Stimulated activated CD4-positive, alpha-beta T cell treated with anti-CD3 and anti-CD28 coated beads, Interleukin-1b, Interleukin-23, amount 100 ng/mL, for 48 hours (primary cell): Measurements from ENCODE around the gene ARHGAP12.
"Not testable (repeated sequence)": the region's sequence is repeated elsewhere in the genome, so short reads cannot be mapped to it uniquely, and the experiment has no call there.

Source experiments
- DNase-seq: peaks from one replicate; pipeline ENCODE4 v3.0.0-alpha.2; 2020

Gene ARHGAP12

GRCh38 chr10:31928549-31929260 is at the start of gene ARHGAP12:
Gene ARHGAP12 (minus strand): TSS chr10:31928831. CDS start chr10:31908855, 19,976 bp downstream.
- peak; percentile 78 for DNase-seq

GRCh38 chr10:31978156-31978483 is 49.5 kb upstream of the ARHGAP12 start:
- no peak for DNase-seq

GRCh38 chr10:31977440-31978155 is 49.0 kb upstream of the ARHGAP12 start:
- no peak for DNase-seq

- no peak for DNase-seq
These were observed 46.6 kb upstream of the ARHGAP12 start for GRCh38 chr10:31975157-31975765.

GRCh38 chr10:31974434-31975124 is 45.9 kb upstream of the ARHGAP12 start:
- no peak for DNase-seq

GRCh38 chr10:31972519-31973041 is 43.9 kb upstream of the ARHGAP12 start:
- DNase-seq: no peak

GRCh38 chr10:31969847-31970246 is 41.2 kb upstream of the ARHGAP12 start:
- not testable (repeated sequence) for DNase-seq

- no peak for DNase-seq
These were observed 35.0 kb upstream of the ARHGAP12 start for GRCh38 chr10:31963589-31963980.

- no peak for DNase-seq
These were observed 34.4 kb upstream of the ARHGAP12 start for GRCh38 chr10:31962826-31963588.

- no peak for DNase-seq
These were observed 32.8 kb upstream of the ARHGAP12 start for GRCh38 chr10:31961277-31962074.

GRCh38 chr10:31959461-31960173 is 31.0 kb upstream of the ARHGAP12 start:
- no peak for DNase-seq

GRCh38 chr10:31958856-31959255 is 30.2 kb upstream of the ARHGAP12 start:
- DNase-seq: no peak

- DNase-seq: no peak
These were observed 27.7 kb upstream of the ARHGAP12 start for GRCh38 chr10:31956200-31956946.

- DNase-seq: no peak
These were observed 26.0 kb upstream of the ARHGAP12 start for GRCh38 chr10:31954410-31955191.

- no peak for DNase-seq
These were observed 24.8 kb upstream of the ARHGAP12 start for GRCh38 chr10:31953480-31953879.

- no peak for DNase-seq
These were observed 24.4 kb upstream of the ARHGAP12 start for GRCh38 chr10:31953080-31953479.

- no peak for DNase-seq
These were observed 23.4 kb upstream of the ARHGAP12 start for GRCh38 chr10:31952066-31952465.

- DNase-seq: no peak
These were observed 20.6 kb upstream of the ARHGAP12 start for GRCh38 chr10:31949266-31949665.

GRCh38 chr10:31948021-31948420 is 19.4 kb upstream of the ARHGAP12 start:
- no peak for DNase-seq
